Pulmonary artery endothelial cell (primary cell): ENCODE data around the gene KCNQ4. TPM values are rescaled to one million over a fixed set of nuclear protein-coding genes. Genes with fewer than 3 reads are reported as not detected.

ENCODE experiments used
- DNase-seq: peaks from one replicate; pipeline ENCODE4 v3.0.0-alpha.2; 2011; ENCODE audit warnings: low read depth, low spot score
- total RNA-seq: library from RNA; depleted of rRNA; stranded (reverse); fragments of >200 nt; gene quantifications from 2 replicates; pipeline ENCODE4 v1.2.3, GENCODE V29; 2014

The KCNQ4 gene
- total RNA-seq, 1 donor from 2014 or later: not detected

DNA sequence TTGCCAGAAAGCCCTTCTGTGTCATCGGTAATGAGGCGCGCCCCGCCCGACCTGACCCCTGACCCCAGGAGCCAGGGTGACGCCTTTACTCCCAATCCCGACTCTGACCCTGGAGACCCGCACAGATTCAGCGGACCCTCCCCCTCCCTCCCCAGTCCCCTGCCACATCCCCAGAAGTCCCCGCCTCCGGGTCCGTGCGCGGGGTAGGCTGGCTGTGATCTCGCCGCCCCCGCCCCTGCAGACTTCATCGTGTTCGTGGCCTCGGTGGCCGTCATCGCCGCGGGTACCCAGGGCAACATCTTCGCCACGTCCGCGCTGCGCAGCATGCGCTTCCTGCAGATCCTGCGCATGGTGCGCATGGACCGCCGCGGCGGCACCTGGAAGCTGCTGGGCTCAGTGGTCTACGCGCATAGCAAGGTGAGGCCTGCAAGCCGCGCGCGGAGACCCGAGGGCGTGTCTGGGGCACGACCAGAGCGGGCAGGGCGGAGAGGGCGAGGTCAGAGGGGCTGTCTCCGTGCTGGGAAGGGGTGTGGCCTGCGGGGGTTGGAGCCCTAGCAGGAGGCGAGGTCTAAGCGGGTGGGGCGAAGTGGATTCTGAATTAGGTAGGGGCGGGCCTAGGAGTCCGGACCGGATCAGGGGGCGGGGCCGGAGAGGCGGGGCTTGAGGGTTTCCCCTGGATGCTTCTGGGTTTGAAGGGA is 34.8 kb downstream of the KCNQ4 start:
- no peak for DNase-seq

DNA sequence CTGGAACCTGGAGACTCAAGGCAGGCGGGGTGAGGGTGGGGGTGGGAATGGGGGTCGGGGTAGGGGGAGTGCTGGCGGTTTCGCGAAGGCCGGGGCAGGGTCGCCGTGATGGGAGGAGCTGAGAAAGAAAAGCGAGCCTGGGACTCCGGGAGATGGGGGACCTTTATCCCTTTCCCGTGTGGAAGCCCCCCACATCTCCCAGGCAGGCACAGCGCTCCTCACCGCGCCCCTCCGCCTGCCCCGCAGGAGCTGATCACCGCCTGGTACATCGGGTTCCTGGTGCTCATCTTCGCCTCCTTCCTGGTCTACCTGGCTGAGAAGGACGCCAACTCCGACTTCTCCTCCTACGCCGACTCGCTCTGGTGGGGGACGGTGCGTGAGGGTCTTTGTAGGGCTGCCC is 35.5 kb downstream of the KCNQ4 start:
- DNase-seq: no peak

DNA sequence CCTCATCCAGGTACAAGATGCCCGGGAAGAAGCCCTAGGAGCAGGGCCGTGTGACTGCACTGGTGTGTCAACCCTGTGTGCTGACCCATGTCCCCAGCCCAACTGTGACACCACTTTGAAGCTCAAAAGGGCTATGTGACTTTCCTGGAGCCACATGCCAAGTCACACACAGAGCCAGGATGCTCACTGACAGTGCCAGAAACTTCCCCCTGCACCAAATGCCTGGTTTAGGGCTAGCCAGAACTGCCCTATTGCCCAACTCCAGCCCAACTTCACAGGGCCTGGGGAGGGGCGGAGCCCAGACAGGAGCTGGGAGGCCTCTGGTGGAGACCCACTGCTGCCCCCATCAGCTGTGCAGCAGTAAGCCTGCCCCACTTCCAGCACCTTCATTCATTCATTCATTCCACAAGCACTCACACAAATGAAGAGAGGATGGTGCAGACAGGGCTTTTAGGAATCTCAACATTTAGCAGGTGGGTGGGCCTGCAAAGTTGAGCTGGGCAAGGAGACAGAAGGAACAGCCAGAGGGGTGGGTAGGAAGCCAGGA is 36.7 kb downstream of the KCNQ4 start:
- DNase-seq: no peak

DNA sequence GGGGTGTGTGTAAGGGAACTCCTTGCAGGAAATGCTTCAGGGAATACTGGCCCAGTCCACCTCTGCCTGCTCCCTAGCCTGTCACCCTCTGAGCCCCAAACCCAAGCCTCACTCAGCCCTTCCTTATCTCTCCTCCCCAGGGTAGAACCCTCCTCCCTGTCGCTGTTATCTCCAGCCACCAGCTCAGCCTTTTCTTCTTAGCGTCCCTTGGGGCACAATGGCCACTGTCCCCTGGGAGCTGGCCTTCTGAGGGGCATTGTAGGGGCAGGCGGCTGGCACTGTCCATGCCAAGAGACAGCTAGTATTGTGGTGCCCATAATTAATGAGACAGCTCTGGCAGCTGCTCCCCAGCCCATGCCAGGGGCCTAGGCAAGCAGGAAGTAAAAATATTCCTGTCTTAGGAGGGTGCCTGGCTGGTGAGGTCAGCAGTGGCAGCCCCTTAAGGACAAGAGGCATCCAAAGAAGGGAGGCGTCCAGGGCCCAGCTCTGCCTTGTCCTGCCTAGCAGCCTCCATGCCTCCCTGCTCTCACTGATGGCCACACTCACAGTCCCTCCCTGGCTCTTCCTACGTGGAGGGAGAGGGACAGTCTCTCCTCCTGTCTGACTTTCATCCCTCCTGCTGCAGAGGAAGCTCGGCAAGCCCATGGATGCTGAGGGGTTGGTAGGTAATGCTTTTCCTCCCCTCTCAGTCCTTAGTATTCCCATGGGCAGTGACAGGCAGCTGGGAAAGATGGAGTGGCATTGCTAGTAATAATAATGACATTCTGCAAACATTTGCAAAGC is 37.5 kb downstream of the KCNQ4 start:
- DNase-seq: no peak

DNA sequence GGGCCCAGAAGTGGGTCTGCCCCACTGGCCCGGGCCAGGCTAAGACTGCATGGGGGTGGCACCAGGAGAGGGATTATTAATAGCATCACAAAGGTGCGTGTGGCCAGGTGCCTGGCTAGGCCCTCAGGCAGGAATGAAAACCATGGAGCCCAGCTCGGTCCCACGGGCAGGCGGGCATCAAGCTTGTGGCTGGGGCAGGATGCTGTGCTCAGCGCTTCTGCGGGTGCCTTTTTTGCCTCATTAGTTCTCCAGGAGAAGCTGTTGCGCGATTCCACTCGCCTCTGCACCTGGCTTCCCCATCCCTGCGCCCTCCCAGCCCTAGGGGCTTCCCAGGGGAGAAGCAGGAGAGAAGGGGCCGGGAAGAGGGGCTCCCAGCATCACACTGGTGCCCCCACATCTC is 39.3 kb downstream of the KCNQ4 start:
- DNase-seq: no peak

DNA sequence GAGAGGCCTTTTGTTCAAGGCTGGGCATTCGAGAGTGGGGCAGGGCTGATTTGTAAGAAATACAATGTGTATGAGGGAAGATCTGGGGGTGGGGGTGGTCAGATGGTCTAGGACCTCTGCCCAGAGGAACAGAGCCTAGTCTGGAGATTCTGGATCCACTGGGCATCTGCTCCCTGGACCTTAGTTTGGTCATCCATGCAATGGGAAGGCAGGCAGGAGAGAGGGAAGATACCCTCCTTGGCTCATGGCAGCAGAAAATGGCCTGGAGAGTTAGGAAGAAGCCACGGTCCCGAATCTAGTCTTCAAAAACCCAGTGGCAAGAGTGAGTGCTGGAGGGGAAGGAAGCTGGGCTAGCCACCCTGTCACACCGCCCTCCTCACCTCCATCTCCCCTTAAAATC is 39.8 kb downstream of the KCNQ4 start:
- DNase-seq: no peak

DNA sequence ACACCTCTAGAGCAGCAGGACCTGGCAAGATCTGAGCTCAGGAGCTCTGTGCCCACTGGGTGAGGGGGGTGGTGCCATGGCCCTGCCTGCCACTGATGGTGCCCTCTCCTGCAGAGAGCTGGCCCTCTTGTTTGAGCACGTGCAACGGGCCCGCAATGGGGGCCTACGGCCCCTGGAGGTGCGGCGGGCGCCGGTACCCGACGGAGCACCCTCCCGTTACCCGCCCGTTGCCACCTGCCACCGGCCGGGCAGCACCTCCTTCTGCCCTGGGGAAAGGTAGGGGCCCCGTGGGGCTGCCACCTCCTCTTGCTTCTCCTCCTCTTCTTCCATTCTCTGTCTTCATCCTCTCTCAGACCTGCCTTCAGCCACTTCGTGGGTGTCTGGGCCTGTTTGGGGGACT is 40.4 kb downstream of the KCNQ4 start:
- DNase-seq: no peak

DNA sequence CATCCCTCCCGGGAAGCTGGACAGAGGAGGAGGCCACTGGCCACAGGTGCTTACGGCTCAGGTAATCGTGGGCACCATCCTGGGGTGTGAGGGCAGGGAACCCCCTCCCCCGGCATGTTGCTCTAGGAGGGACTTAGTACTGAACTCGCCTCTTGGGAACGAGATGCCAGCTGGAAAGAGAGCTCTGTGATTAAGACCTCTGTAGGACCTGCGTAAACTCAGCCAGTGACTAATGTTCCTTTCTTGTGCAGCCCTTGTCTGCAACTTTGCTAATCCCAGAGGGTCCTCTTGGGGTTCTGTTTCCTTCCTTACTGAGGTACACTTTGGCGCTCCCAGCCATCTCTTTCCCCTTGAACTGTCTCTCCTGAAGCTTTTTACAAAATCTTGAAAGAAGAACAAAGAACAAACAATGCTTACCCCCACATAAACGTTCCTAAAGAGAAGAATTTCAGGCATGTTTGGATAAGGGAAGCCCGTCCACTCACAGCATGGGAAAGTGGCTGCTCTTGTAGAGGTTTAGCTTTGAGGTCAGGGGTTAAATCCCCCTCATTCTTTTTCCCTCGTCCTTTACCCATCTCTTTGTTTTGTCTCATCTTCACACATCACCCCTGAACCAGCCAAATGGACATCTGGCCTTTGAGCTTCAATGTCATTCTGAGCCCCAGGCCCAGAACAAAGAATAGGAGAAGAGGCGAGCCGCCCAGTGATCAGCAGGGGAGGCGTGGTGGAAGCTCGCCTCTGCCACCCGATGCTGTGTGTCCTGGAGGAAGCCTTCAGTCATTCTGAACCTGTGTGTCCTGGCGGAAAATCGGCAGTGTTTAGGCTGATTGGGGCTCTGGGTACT is 41.2 kb downstream of the KCNQ4 start:
- DNase-seq: no peak

DNA sequence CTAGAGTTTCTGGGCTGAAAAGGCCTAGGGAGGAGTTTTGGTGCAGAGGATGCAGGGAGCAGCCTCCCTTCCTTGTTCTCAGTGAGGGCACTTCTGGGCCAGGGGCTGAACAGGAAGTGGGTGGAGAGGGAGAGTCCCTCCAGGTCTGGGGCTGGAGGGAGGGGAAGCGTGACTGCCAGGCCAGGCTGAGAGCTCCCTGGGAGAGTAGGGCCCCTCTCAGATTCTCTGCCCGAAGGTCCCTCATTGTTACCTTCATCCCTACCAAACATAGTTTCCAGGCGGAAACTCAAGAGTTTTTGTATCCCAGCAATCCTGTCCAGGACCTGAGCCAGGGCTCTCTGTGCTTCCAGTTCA is 41.8 kb downstream of the KCNQ4 start:
- no peak for DNase-seq

DNA sequence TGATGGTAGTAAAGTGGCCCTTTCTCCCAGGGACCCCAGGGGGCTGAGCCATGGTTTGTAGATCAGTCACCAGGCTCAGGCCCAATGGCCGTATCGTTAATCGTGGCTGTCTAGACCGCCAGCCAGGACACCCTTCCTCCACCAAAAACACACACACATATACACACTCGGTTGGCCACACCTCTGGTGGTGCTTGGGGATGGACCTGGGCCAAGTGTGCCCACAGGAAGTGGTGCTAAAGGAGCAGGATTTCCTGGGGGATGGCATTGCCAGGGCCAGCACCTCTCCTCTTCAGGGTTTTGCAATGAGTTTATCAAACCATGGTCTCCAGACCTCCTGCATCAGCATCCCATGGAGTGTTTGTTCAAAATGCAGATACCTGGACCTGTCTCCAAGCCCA is 42.4 kb downstream of the KCNQ4 start:
- DNase-seq: no peak

DNA sequence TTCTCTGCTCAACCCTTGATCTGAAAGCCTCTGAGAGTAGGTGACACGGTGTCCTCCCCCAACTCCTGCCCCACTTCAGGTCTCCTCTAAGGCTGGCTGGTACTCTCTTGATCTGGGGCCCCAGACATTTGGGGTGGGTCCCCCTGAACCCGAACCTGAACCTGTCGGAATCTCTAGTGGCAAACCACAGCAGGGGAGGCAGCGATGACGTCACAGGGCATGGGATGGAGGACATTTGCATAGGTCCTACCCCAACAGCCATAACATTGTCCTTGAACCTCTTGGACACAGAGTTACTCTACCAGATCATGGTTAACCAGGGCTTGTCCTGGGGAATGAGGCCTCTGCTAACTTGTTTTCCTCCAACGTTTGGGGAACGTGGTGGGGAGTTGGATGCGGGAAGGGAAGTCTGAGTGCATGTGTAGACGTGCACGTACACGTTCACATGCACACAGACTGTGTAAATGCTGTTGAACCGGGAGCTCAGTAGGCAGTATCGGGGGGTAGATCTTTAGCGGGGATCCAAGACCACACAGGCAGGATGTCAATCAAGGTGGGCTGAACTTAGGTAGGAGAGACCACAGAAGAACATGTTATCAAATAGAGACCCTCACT is 46.2 kb downstream of the KCNQ4 start:
- DNase-seq: no peak

DNA sequence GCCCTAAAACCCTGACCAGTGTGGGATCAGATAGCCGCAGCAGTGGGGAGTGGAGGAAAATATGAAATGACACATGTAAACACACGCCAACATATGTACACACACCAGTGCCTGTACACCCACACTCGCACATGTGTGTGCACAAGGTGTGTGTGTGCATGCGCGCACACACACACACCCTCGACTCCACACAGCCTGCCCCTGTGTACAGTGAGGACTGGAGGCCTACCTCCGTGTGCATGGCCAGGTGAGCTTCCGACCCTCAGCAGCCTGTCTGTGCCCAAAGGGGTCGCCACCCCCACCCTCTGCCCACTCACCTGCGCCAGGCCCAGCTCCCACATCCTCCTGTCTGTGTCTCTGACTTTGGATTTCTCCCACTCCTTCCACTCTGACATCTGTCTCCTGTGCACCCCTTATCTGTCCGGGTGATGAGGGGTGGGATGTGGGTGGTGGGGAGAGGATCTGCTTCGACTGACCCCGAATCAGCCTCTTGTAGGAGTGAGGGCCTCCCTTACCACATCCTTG is 46.9 kb downstream of the KCNQ4 start:
- no peak for DNase-seq

DNA sequence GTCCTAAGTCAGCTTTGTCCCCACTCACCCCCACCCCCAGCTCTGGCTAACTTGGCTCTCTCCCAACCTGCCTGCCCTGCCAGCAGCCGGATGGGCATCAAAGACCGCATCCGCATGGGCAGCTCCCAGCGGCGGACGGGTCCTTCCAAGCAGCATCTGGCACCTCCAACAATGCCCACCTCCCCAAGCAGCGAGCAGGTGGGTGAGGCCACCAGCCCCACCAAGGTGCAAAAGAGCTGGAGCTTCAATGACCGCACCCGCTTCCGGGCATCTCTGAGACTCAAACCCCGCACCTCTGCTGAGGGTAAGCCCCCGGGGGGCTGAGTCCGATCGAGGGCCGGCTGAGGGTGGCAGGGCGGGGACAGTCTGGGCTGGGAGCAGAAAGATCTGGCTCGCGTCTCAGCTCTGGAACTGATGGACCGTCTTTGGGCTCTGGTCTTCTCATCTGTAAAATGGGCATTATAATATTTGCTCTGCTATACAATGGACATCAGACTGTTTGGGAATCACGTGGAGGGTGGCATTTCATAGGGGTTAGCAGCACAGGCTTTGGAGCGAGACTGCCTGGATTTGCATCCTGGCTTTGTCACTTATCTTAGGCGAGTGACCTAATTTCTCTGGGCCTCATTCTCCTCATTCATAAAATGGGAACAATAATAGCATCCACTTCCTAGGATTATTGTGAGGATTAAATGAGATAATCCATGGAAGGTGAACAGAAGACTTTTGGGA is 47.6 kb downstream of the KCNQ4 start:
- DNase-seq: no peak

DNA sequence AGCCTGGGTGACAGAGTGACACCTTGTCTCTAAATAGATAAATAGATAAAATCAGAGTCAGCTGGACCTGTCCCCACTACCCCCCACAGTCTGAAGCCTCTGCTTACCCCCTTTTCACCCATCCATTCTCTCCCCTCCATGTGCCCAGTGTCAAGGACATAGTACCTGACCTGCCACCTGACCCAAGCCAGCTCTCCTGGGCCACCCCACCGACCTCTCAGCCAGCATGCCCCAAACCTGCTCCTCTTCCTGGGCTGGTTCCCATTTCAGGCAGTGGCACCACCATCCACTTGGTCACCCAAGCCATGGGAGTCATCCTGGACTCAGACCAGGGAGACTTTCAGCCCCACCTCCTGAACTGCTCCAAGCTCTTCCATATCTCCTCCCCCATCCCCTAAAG is 50.4 kb downstream of the KCNQ4 start:
- no peak for DNase-seq

DNA sequence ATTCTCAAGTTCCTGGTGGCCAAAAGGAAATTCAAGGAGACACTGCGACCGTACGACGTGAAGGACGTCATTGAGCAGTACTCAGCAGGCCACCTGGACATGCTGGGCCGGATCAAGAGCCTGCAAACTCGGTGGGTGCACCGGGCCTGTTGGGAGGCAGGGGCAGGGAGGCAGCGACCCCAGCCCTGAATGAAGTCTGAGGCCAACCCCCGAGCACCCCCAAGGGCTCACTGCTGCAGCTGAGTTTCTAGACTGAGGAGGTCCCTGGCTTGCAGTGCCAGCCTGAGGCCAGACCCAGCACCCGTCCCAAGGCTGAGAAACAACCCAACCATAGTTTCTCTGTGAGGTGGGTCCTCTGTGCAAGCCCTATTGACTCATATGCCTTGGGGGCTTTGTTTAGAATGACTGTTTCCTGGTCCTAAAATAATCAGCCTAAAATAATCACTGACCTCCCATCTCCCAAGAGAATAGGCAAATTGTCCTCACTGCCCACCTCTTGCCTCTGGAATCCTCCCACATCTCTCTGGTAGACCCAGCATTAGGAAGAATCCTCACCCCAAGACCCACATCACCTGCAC is 51.5 kb downstream of the KCNQ4 start:
- no peak for DNase-seq

DNA sequence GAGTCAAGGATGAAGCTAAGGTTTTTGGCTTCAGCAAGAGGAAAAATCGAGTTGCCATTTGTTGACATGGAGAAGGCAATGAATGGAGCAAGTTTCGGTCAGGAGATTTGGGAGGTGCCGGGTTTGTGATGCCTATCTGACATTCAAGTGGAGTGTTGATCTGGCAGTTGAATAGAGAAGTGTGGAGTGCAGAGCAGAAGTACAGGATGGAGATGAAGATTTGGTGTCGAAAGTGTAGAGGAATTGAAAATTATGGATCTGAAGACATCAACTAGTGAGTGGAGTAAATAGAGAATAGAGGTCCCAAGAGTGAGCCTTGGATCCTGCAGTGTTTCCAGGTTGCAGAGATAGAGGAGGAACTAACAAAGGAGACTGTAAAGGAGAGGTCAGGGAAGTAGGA is 52.7 kb downstream of the KCNQ4 start:
- no peak for DNase-seq

DNA sequence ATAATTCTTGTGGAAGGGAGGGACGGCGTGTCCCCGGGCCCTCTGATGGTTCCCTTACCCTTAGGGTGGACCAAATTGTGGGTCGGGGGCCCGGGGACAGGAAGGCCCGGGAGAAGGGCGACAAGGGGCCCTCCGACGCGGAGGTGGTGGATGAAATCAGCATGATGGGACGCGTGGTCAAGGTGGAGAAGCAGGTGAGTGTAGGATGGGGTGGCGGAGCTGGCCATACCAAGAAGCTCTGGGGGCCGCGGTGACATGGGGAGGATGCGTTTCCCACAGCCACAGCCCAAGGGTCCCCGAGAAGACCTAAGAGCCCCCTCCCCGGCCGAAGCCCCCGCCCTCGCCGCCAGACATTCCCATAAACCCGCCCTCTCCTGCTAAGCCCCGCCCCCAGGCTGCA is 54.0 kb downstream of the KCNQ4 start:
- no peak for DNase-seq

DNA sequence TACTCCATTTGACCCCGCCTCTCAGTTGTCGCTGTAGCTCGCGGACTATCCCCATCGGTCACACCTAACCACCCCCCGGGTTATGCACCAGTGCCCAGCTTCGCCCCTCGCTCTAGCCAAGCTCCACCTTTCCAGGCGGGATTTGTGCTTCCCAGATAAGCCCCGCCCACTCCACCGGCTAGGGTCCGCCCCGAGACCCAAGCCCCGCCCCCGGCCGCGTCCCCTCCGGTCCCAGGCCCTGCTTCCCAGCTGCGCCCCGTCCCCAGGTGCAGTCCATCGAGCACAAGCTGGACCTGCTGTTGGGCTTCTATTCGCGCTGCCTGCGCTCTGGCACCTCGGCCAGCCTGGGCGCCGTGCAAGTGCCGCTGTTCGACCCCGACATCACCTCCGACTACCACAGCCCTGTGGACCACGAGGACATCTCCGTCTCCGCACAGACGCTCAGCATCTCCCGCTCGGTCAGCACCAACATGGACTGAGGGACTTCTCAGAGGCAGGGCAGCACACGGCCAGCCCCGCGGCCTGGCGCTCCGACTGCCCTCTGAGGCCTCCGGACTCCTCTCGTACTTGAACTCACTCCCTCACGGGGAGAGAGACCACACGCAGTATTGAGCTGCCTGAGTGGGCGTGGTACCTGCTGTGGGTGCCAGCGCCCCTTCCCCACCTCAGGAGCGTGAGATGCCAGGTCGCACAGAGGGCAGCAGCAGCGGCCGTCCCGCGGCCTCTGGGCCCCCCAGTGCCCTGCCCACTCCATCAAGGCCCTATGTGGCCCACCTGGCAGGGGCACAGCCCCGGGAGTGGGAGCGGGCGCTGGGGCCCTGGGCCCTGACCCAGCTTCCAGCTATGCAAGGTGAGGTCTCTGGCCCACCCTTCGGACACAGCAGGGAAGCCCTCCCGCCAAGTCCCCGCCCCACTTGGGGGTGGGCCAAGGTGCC is 54.7 kb downstream of the KCNQ4 start:
- DNase-seq: no peak
